HL-60 (cell line): Measurements from ENCODE around the gene GNG12.

Experiments
- DNase-seq, 2 experiments: peaks; one replicate each; pipeline ENCODE4 v3.0.0-alpha.2; 2010 to 2020; ENCODE audit warnings: low read depth in 1 of 2, low spot score in 1 of 2
- H3K27ac ChIP-seq: fragments of 250-450 bp; sonication (Bioruptor Pico); replicated peaks from 2 replicates; pipeline ENCODE4 v1.5.1; 2020; ENCODE audit warnings: mild to moderate bottlenecking, moderate library complexity
- H3K27me3 ChIP-seq: fragments of 250-450 bp; sonication (Bioruptor Pico); 2 replicates; pipeline ENCODE4 v1.5.1; 2021; ENCODE audit warnings: mild to moderate bottlenecking, moderate library complexity; ENCODE audit not compliant: insufficient read depth, poor library complexity, severe bottlenecking
- H3K4me3 ChIP-seq: replicated peaks from 2 replicates; pipeline ENCODE4 v1.5.1; 2011; ENCODE audit warnings: mild to moderate bottlenecking, control low read depth, low read length; ENCODE audit not compliant: insufficient read depth
- GABPA ChIP-seq: IDR thresholded peaks from 2 replicates; pipeline ENCODE4 v1.6.1; 2012; ENCODE audit warnings: low read depth
- POLR2AphosphoS5 ChIP-seq: IDR thresholded peaks from 2 replicates; pipeline ENCODE4 v1.6.1; 2012; ENCODE audit warnings: low read depth
- REST ChIP-seq: IDR thresholded peaks from 2 replicates; pipeline ENCODE4 v1.6.1; 2012; ENCODE audit warnings: low read depth; ENCODE audit not compliant: insufficient replicate concordance
- SPI1 ChIP-seq: IDR thresholded peaks from 2 replicates; pipeline ENCODE4 v1.6.1; 2012; ENCODE audit warnings: low read depth, mild to moderate bottlenecking, borderline replicate concordance
- long read RNA-seq: library from polyadenylated mRNA; unstranded; transcript quantifications from one replicate; pipeline ENCODE4 v2.0.0, GENCODE V29; 2020
- TF ChIP-seq, protein P1 (sequence below): IDR thresholded peaks from one replicate; pipeline ENCODE4 v1.5.1; 2011; ENCODE audit warnings: low read length, control low read depth, inconsistent platforms; ENCODE audit not compliant: insufficient read depth

Gene GNG12
- long read RNA-seq: 0 reads

GRCh38 chr1:67832737-67833601 lies at the start of gene GNG12:
Gene GNG12 (minus strand): TSS chr1:67833467. CDS start chr1:67707686, 125,781 bp downstream.
- Histone ChIP-seq H3K27ac (no peak within 1 kb of the TSS), H3K27me3 (peaks cover 43% of the 10 kb centered on the region), H3K4me3 (peak within 1 kb of the TSS; percentile 15)
- TF ChIP-seq SPI1: no peak
- no peak for TF ChIP-seq GABPA
- TF ChIP-seq POLR2AphosphoS5: no peak
- TF ChIP-seq, protein P1, sequence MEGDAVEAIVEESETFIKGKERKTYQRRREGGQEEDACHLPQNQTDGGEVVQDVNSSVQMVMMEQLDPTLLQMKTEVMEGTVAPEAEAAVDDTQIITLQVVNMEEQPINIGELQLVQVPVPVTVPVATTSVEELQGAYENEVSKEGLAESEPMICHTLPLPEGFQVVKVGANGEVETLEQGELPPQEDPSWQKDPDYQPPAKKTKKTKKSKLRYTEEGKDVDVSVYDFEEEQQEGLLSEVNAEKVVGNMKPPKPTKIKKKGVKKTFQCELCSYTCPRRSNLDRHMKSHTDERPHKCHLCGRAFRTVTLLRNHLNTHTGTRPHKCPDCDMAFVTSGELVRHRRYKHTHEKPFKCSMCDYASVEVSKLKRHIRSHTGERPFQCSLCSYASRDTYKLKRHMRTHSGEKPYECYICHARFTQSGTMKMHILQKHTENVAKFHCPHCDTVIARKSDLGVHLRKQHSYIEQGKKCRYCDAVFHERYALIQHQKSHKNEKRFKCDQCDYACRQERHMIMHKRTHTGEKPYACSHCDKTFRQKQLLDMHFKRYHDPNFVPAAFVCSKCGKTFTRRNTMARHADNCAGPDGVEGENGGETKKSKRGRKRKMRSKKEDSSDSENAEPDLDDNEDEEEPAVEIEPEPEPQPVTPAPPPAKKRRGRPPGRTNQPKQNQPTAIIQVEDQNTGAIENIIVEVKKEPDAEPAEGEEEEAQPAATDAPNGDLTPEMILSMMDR: no peak
- TF ChIP-seq REST: no peak
- DNase-seq: no peak

- no peak overlapping the region for H3K4me3 ChIP-seq
- no peak for DNase-seq
- TF ChIP-seq, protein P1: no peak
- H3K27me3 ChIP-seq: no peaks in the 10 kb centered on the region
- H3K27ac ChIP-seq: no peak overlapping the region
Measured at GRCh38 chr1:67882196-67882958, 49.1 kb upstream of the GNG12 start.

DNA sequence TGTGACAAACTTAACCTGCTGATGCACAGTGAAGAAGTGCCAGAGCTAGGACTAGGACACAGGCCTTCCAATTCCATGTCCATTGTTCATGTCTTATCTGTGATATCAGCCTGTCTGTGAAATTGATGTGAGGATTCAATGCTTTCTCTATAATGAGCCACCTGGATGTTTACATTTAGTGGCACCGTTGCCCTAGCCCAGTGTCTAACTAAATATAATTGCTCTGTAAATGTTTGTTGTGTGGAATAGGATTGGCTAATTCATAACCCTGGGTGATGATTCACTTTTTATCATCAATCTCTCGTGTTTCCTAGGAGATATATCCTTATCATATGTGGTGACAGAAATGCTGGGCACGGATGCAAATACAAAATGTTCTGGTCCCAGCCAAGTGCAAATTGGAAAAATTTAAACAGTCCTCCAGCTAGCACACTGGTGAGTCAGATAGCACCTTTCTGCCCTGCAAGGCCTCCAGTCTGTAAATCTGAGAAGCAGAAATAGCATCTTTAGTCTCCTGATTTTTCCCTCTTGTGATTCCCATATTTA lies 46.9 kb upstream of the GNG12 start:
- Histone ChIP-seq H3K27me3 (no peaks in the 10 kb centered on the region), H3K27ac (no peak overlapping the region), H3K4me3 (no peak overlapping the region)
- TF ChIP-seq, protein P1: no peak
- no peak for TF ChIP-seq SPI1
- no peak for TF ChIP-seq GABPA
- no peak for TF ChIP-seq REST
- no peak for TF ChIP-seq POLR2AphosphoS5
- no peak for DNase-seq
